ENCODE data around the gene PIGR.

The PIGR gene

DNA sequence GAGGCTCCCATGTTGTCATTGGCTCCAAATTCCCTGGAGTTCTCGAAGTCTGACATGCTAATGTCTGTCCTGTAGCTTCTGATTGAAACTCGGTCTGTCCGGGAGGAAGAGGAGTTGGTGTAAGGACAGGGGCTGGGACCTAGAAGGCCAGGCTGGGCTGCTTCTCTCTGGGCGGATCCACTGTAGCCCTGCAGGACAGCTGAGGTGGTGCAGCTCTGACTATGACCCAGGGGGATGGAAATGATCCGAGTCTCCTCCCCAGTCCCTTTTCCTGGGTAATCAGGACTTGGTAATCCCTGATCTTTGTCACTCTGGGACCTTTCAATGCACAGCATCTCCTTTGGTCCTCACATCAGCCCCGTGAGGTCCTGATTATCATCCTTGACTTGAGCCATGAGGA lies 14.6 kb downstream of the PIGR start:
- TF ChIP-seq, protein P1, sequence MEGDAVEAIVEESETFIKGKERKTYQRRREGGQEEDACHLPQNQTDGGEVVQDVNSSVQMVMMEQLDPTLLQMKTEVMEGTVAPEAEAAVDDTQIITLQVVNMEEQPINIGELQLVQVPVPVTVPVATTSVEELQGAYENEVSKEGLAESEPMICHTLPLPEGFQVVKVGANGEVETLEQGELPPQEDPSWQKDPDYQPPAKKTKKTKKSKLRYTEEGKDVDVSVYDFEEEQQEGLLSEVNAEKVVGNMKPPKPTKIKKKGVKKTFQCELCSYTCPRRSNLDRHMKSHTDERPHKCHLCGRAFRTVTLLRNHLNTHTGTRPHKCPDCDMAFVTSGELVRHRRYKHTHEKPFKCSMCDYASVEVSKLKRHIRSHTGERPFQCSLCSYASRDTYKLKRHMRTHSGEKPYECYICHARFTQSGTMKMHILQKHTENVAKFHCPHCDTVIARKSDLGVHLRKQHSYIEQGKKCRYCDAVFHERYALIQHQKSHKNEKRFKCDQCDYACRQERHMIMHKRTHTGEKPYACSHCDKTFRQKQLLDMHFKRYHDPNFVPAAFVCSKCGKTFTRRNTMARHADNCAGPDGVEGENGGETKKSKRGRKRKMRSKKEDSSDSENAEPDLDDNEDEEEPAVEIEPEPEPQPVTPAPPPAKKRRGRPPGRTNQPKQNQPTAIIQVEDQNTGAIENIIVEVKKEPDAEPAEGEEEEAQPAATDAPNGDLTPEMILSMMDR (IDR thresholded peaks at IDR 0.05; ENCODE audit: low read depth, low read length), result peak; percentile 32; the same call in 1 of the 2 replicates
- no peak for TF ChIP-seq EZH2phosphoT487 (IDR thresholded peaks at IDR 0.05; ENCODE audit: low read depth)
- H3K27me3 ChIP-seq (ENCODE audit: low read depth, low read length), result no peaks in the 10 kb centered on the region
- peaks cover 75% of the 10 kb centered on the region for H3K4me1 ChIP-seq (ENCODE audit: low read length)
- H3K79me2 ChIP-seq (ENCODE audit: low read length), result no peaks in the 10 kb centered on the region
- no peaks in the 10 kb centered on the region for H3K36me3 ChIP-seq (replicated peaks; ENCODE audit: low read depth, low read length)
- H3K27ac ChIP-seq (ENCODE audit: low read length), result peak overlapping the region; percentile 92
- H3K4me2 ChIP-seq (ENCODE audit: low read length), result peak overlapping the region; percentile 77
- H3K4me3 ChIP-seq (ENCODE audit: low read length), result peak overlapping the region; percentile 17; the same call in 1 of the 2 replicates
- no peak overlapping the region for H2AFZ ChIP-seq (ENCODE audit: low read depth, low read length)
- H3K9me3 ChIP-seq (ENCODE audit: insufficient read depth, low read length), result no peaks in the 10 kb centered on the region
- peak overlapping the region; percentile 83 for H3K9ac ChIP-seq (ENCODE audit: low read length)
- H4K20me1 ChIP-seq (ENCODE audit: insufficient read depth, low read length), result no peaks in the 10 kb centered on the region

DNA sequence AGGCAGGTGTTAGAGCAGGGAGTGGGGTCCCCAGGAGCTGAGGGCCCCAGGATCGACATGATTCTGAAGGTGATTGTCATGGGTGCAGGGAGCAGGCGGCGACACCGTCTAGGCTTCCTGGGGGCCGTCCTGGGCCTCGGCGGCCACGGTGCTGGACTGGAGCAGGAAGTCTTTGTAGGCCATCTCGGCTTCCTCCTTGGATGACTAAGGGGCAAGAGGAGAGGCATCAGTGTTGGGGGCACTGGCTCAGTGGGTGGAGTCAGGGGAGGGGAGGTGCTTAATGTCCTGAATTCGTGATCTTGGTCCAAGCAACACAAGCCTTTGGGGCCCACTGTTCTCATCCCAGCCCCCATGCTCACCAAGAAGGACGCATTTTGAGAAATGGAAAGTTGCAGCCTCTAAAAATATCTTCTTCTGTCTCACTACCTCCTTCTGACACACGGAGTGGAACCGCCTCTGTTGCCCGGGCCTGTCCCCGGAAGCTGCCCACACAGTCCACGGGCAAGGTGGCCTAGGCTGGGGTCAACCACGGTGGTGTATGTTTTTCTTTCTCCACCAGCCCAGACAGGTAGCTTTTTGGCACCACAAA lies 16.0 kb downstream of the PIGR start:
- TF ChIP-seq EZH2phosphoT487 (IDR thresholded peaks at IDR 0.05; ENCODE audit: low read depth), result no peak
- TF ChIP-seq, protein P1 (IDR thresholded peaks at IDR 0.05; ENCODE audit: low read depth, low read length), result no peak
- Histone ChIP-seq H3K4me1 (ENCODE audit: low read length) (peaks cover 80% of the 10 kb centered on the region), H3K4me2 (ENCODE audit: low read length) (peak overlapping the region; percentile 77), H3K9ac (ENCODE audit: low read length) (peak overlapping the region; percentile 83), H4K20me1 (ENCODE audit: insufficient read depth, low read length) (no peaks in the 10 kb centered on the region), H3K79me2 (ENCODE audit: low read length) (no peaks in the 10 kb centered on the region), H3K36me3 (replicated peaks; ENCODE audit: low read depth, low read length) (no peaks in the 10 kb centered on the region), H3K4me3 (ENCODE audit: low read length) (peak overlapping the region; percentile 64), H3K9me3 (ENCODE audit: insufficient read depth, low read length) (no peaks in the 10 kb centered on the region), H3K27ac (ENCODE audit: low read length) (peak overlapping the region; percentile 92), H2AFZ (ENCODE audit: low read depth, low read length) (no peak overlapping the region), H3K27me3 (ENCODE audit: low read depth, low read length) (no peaks in the 10 kb centered on the region)

- H3K4me1 ChIP-seq (ENCODE audit: low read length), result peaks cover 88% of the 10 kb centered on the region
- no peak overlapping the region for H2AFZ ChIP-seq (ENCODE audit: low read depth, low read length)
- H3K4me2 ChIP-seq (ENCODE audit: low read length), result peak overlapping the region; percentile 77
- peak overlapping the region; percentile 92 for H3K27ac ChIP-seq (ENCODE audit: low read length)
- H3K9me3 ChIP-seq (ENCODE audit: insufficient read depth, low read length), result no peaks in the 10 kb centered on the region
- H3K27me3 ChIP-seq (ENCODE audit: low read depth, low read length), result no peaks in the 10 kb centered on the region
- no peaks in the 10 kb centered on the region for H3K36me3 ChIP-seq (replicated peaks; ENCODE audit: low read depth, low read length)
- H3K79me2 ChIP-seq (ENCODE audit: low read length), result no peaks in the 10 kb centered on the region; the same call in 1 of the 2 replicates
- H3K4me3 ChIP-seq (ENCODE audit: low read length), result peak overlapping the region; percentile 64
- H4K20me1 ChIP-seq (ENCODE audit: insufficient read depth, low read length), result no peaks in the 10 kb centered on the region
- peak overlapping the region; percentile 83 for H3K9ac ChIP-seq (ENCODE audit: low read length)
- TF ChIP-seq, protein P1 (IDR thresholded peaks at IDR 0.05; ENCODE audit: low read depth, low read length), result peak; percentile 41
- TF ChIP-seq EZH2phosphoT487 (IDR thresholded peaks at IDR 0.05; ENCODE audit: low read depth), result no peak
Measured at GRCh38 chr1:206929524-206929923, 16.7 kb downstream of the PIGR start.

DNA sequence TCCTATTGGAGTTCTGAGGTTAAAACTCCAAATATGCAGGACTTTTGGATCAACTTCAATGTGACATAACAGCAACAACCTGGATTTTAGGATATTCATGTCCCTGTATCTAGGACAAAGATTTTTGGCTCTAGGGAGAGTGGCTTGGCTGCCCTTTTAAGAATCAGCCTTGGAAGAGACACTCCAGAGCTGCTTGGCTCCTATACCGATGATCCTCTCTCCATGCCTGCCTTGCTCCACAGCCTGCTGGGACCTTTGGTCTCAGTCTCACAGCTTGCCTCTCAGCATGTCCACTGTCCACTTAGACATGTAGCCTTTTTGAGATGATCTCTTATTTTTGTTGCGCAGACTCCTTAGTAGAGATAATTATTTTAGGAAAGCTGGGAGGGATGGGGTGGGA lies 20.0 kb downstream of the PIGR start:
- H3K36me3 ChIP-seq (replicated peaks; ENCODE audit: low read depth, low read length), result no peaks in the 10 kb centered on the region
- H3K27ac ChIP-seq (ENCODE audit: low read length), result no peak overlapping the region
- peaks cover 96% of the 10 kb centered on the region for H3K4me1 ChIP-seq (ENCODE audit: low read length)
- no peak overlapping the region for H3K4me3 ChIP-seq (ENCODE audit: low read length)
- TF ChIP-seq, protein P1 (IDR thresholded peaks at IDR 0.05; ENCODE audit: low read depth, low read length), result no peak
- no peak for TF ChIP-seq EZH2phosphoT487 (IDR thresholded peaks at IDR 0.05; ENCODE audit: low read depth)
- H3K9ac ChIP-seq (ENCODE audit: low read length), result no peak overlapping the region; the same call in 1 of the 2 replicates
- H2AFZ ChIP-seq (ENCODE audit: low read depth, low read length), result no peak overlapping the region
- H3K79me2 ChIP-seq (ENCODE audit: low read length), result peaks cover 18% of the 10 kb centered on the region
- no peaks in the 10 kb centered on the region for H3K9me3 ChIP-seq (ENCODE audit: insufficient read depth, low read length)
- H4K20me1 ChIP-seq (ENCODE audit: insufficient read depth, low read length), result no peaks in the 10 kb centered on the region
- no peaks in the 10 kb centered on the region for H3K27me3 ChIP-seq (ENCODE audit: low read depth, low read length)
- no peak overlapping the region for H3K4me2 ChIP-seq (ENCODE audit: low read length)
